Measurements from ENCODE around the gene FBXO17. TPM values are rescaled to one million over a fixed set of nuclear protein-coding genes. Genes with fewer than 3 reads are reported as not detected.

The FBXO17 gene
- total and polyA plus RNA-seq, 2 of the 13 experiments (the other 11 are each of a cell fraction or from before 2014, with no cell fraction given) = 22.1 to 58.7 TPM

DNA sequence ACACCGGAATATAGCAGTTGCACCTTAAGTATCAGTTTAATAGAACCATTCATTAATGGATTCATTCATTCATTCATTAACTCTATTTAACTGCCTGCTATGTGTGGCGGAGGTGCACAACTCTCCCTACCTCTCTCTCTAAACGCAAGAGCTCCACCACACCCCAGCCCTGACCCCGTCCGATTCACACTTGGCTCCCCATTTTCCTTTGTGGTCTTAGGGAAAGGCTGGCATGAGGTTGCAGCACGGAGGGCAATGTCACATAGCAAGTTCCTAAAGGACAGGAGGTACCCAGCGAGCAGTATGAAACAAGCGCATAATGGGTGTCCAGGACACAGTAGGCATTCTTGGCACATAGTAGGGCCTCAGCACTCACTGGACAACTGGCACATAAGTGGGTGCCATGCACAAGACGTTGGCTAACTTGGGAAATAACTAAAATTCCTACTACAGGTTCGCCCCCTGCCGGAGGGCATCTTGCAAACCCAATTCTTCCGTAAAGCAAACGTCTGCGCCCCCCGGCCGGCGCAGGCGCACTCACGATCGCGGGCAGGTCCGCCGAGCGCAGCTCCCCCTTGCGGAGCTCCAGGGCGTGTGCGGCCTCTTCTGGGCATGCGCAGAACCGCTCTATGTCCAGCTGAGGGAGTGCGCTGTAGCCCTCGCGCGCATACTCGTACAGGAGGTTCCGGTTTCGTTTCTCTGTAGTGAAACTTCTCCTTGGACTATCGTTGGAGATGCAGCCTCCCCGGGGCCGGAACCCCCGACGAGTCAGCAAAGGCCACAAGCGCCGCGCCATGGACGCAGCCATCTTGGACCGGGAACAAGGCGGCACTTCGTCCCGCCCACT is 45.4 kb downstream of the FBXO17 start, which contains the start of gene SARS2 (continued):
- TF ChIP-seq JUND (CRISPR knock-in tag; IDR thresholded peaks at IDR 0.05) = no peak
- no peak; the same call in 1 of the 2 replicates for TF ChIP-seq ZBTB38 (CRISPR knock-in tag; IDR thresholded peaks at IDR 0.05)
- TF ChIP-seq ZNF510 (CRISPR knock-in tag; IDR thresholded peaks at IDR 0.05; ENCODE audit: low read depth) = 0 out of 2 replicates have a peak, but pooled peaks have one; percentile 63
- TF ChIP-seq ZNF790 (CRISPR knock-in tag; IDR thresholded peaks at IDR 0.05; ENCODE audit: borderline replicate concordance) = no peak
- TF ChIP-seq, protein P1, sequence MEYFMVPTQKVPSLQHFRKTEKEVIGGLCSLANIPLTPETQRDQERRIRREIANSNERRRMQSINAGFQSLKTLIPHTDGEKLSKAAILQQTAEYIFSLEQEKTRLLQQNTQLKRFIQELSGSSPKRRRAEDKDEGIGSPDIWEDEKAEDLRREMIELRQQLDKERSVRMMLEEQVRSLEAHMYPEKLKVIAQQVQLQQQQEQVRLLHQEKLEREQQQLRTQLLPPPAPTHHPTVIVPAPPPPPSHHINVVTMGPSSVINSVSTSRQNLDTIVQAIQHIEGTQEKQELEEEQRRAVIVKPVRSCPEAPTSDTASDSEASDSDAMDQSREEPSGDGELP (IDR thresholded peaks at IDR 0.05; ENCODE audit: borderline replicate concordance, low read depth) = 0 out of 2 replicates have a peak, but pooled peaks have one; percentile 47
- TF ChIP-seq, protein P2, sequence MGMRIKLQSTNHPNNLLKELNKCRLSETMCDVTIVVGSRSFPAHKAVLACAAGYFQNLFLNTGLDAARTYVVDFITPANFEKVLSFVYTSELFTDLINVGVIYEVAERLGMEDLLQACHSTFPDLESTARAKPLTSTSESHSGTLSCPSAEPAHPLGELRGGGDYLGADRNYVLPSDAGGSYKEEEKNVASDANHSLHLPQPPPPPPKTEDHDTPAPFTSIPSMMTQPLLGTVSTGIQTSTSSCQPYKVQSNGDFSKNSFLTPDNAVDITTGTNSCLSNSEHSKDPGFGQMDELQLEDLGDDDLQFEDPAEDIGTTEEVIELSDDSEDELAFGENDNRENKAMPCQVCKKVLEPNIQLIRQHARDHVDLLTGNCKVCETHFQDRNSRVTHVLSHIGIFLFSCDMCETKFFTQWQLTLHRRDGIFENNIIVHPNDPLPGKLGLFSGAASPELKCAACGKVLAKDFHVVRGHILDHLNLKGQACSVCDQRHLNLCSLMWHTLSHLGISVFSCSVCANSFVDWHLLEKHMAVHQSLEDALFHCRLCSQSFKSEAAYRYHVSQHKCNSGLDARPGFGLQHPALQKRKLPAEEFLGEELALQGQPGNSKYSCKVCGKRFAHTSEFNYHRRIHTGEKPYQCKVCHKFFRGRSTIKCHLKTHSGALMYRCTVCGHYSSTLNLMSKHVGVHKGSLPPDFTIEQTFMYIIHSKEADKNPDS (CRISPR knock-in tag; IDR thresholded peaks at IDR 0.05) = no peak
- no peak for TF ChIP-seq FOSL1 (CRISPR knock-in tag; IDR thresholded peaks at IDR 0.05; ENCODE audit: borderline replicate concordance)
- peak; percentile 25; the same call in 1 of the 2 replicates for TF ChIP-seq RXRB (CRISPR knock-in tag; IDR thresholded peaks at IDR 0.05; ENCODE audit: borderline replicate concordance)
- TF ChIP-seq ZNF232 (CRISPR knock-in tag; IDR thresholded peaks at IDR 0.05; ENCODE audit: borderline replicate concordance) = no peak; the same call in 1 of the 2 replicates
- TF ChIP-seq NCOR1 (IDR thresholded peaks at IDR 0.05; ENCODE audit: borderline replicate concordance, low read length) = no peak
- no peak for TF ChIP-seq ZNF75D (CRISPR knock-in tag; IDR thresholded peaks at IDR 0.05; ENCODE audit: borderline replicate concordance)
- TF ChIP-seq, protein P3, sequence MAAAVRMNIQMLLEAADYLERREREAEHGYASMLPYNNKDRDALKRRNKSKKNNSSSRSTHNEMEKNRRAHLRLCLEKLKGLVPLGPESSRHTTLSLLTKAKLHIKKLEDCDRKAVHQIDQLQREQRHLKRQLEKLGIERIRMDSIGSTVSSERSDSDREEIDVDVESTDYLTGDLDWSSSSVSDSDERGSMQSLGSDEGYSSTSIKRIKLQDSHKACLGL (CRISPR knock-in tag; IDR thresholded peaks at IDR 0.05) = peak; percentile 18; the same call in 1 of the 2 replicates
- TF ChIP-seq REXO4 (CRISPR knock-in tag; IDR thresholded peaks at IDR 0.05; ENCODE audit: borderline replicate concordance) = no peak
- no peak for TF ChIP-seq ZNF432 (CRISPR knock-in tag; IDR thresholded peaks at IDR 0.05; ENCODE audit: borderline replicate concordance)
- no peak for TF ChIP-seq MAFG (CRISPR knock-in tag; IDR thresholded peaks at IDR 0.05)
- no peak for TF ChIP-seq ZNF367 (CRISPR knock-in tag; IDR thresholded peaks at IDR 0.05; ENCODE audit: borderline replicate concordance)
- peak; percentile 42; the same call in 1 of the 2 replicates for TF ChIP-seq ZNF143 (CRISPR knock-in tag; IDR thresholded peaks at IDR 0.05)
- TF ChIP-seq HDAC2 (CRISPR knock-in tag; IDR thresholded peaks at IDR 0.05) = peak; percentile 74
- TF ChIP-seq, protein P4, sequence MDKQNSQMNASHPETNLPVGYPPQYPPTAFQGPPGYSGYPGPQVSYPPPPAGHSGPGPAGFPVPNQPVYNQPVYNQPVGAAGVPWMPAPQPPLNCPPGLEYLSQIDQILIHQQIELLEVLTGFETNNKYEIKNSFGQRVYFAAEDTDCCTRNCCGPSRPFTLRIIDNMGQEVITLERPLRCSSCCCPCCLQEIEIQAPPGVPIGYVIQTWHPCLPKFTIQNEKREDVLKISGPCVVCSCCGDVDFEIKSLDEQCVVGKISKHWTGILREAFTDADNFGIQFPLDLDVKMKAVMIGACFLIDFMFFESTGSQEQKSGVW (CRISPR knock-in tag; IDR thresholded peaks at IDR 0.05; ENCODE audit: borderline replicate concordance) = no peak
- no peak for TF ChIP-seq ATRX (CRISPR knock-in tag; IDR thresholded peaks at IDR 0.05; ENCODE audit: borderline replicate concordance)
- TF ChIP-seq NCOA5 (CRISPR knock-in tag; IDR thresholded peaks at IDR 0.05) = no peak
- peak; percentile 32; the same call in 1 of the 2 replicates for TF ChIP-seq ZNF136 (CRISPR knock-in tag; IDR thresholded peaks at IDR 0.05; ENCODE audit: low read depth)
- TF ChIP-seq U2AF2 (IDR thresholded peaks at IDR 0.05; ENCODE audit: low read depth, low read length) = no peak
- TF ChIP-seq SMARCC2 (IDR thresholded peaks at IDR 0.05) = no peak
- TF ChIP-seq E2F2 (CRISPR knock-in tag; IDR thresholded peaks at IDR 0.05; ENCODE audit: borderline replicate concordance) = no peak
